ENCODE data around the gene TXNDC5.

- TF ChIP-seq CTCF (IDR thresholded peaks at IDR 0.05) (no peak), REST (IDR thresholded peaks at IDR 0.05; ENCODE audit: insufficient read depth in 1 of 2, low read depth in 2 of 2, low read length in 1 of 2) (no peak)
These were observed 5.2 kb downstream of the TXNDC5 start for GRCh38 chr6:7905416-7905815.
